Inflammatory macrophage (primary cell): ENCODE results near the gene DEFB121.
"Not testable (repeated sequence)": the region's sequence is repeated elsewhere in the genome, so short reads cannot be mapped to it uniquely, and the experiment has no call there.

ENCODE experiments used
- DNase-seq, 2 donors: peaks; one replicate each; pipeline ENCODE4 v3.0.0-alpha.2; 2020 to 2022
- total RNA-seq, 18 experiments: gene quantifications; one replicate each; lab custom pipeline; 2026; ENCODE audit warnings: mixed read lengths in 6 of 18, inconsistent platforms in 2 of 18; lab: John Stamatoyannopoulos, UW

DEFB121 gene, protein sequence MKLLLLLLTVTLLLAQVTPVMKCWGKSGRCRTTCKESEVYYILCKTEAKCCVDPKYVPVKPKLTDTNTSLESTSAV
- total RNA-seq: 0 reads per million in 18 experiments

DNA sequence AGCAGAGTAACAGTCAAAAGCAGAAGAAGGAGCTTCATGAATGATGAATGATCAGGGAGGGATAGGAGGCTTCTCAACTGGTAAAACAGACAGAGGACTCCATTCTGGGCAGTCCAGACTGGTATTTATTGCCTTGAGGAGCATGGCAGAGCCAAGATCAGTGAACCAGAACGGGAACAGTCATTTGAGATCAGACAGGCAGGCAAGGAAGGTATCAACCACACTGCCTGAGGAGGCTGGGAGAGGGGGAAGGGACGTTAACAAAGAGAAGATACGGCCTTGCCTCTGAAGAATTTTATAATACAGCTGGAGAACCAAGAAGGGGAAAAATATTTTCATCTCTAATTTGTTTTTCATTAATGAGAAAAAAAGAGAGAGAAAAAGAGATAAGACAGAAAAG, at the start of gene DEFB121:
Gene DEFB121, minus strand, starts transcription at position 101 of the 400 bp plus-strand sequence. Its CDS starts 63 bp downstream, at position 38.
- DNase-seq: no peak

DNA sequence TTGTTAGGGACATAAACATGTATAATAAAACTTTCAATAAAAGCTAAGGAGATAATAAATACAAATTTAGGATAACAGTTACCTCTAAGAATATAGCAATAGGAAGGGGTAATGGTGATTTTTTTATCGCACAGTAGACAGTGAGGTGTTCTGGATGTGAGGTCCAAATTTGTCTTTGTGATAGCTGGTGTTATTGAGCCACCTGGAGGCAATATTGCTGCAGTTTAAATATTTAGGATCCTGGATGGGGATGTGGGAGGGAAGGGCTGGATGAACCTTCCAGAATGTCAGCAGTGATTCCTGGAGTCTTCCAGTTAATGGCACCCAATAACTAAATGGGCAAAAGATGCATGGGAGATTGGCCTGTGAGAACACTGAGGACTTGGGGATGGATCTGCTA, 48.3 kb upstream of the DEFB121 start:
- no peak for DNase-seq

DNA sequence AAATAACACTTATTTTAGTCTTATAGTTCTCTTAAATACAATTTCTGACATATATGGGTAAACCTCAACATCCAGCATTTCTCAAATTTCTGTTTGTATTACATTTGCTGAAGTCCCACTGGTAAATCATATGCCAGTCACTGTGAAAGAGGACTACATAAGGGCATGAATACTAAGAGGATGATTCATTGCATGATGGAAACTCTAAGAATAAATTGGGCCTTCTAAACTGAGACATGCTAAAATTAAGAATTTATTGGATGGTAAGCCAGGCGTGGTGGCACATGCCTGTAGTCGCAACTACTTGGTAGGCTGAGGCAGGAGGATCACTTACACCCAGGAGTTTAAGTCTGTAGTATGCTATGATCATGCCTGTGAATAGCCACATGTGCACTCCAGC, 46.6 kb upstream of the DEFB121 start:
- no peak for DNase-seq

DNA sequence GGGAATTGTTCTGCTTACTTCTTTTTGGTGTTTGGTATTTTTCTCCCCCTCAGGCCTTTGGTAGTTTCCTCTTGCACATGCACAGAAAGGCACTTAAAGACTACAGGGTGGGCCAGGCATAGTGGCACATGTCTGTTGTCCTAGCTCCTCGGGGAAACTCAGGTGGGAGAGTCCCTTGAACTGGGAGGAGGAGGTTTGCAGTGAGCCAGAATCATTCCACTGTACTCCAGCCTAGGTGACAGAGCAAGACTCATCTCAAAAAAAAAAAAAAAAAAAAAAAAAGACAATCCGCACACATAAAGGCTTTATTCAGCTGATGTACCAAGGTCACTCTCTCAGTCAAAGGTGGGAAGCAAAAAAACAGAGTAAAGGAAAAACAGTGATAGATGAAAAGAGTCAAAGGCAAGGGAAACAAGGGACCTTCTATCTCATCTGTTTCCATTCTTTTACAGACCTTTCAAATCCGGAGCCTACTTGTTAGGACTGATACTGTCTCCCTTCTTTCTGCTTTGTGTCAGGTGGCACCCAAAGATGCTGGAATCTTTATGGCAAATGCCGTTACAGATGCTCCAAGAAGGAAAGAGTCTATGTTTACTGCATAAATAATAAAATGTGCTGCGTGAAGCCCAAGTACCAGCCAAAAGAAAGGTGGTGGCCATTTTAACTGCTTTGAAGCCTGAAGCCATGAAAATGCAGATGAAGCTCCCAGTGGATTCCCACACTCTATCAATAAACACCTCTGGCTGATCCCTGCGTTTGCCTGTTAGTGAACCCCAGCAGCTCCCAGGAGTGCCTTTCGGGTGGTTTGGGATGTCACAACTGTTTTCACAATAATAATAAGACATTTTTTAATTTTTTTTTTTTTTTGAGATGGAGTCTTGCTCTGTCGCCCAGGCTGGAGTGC, 43.7 kb upstream of the DEFB121 start:
- DNase-seq: no peak

DNA sequence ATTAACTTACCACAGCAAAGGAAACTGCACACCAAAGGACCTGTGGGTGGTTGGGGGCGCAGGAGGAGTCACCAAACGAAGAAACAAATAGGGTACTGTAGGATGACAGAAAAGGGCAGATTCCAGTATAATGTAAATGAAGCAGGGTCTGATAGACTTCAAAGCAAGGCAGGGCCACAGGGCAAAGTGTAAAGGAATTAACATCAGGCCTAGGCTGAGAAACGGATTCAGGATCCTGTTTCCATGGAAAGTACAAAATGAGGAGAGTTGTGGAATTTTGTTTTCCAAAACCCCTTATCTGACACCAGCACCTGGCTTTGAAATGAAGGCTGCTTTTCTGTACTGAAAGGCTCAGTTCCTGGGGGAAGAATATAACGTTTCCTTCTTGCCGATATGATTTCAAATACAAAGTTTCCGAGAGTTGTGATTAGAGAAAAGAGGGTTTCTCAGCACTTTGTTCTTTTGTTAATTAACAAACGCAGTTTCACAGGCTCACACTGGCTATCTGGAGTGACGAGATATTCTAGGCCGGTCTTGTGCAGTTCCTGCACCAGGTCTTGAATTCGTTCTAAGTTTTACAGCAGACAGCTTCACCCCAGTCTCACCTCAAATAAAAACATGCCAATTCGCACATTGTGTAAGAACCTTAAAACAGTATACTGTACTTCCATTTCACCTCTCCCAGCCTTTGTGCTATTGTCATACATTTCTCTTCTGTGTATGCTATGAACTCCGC, 40.2 kb upstream of the DEFB121 start:
- DNase-seq: no peak

DNA sequence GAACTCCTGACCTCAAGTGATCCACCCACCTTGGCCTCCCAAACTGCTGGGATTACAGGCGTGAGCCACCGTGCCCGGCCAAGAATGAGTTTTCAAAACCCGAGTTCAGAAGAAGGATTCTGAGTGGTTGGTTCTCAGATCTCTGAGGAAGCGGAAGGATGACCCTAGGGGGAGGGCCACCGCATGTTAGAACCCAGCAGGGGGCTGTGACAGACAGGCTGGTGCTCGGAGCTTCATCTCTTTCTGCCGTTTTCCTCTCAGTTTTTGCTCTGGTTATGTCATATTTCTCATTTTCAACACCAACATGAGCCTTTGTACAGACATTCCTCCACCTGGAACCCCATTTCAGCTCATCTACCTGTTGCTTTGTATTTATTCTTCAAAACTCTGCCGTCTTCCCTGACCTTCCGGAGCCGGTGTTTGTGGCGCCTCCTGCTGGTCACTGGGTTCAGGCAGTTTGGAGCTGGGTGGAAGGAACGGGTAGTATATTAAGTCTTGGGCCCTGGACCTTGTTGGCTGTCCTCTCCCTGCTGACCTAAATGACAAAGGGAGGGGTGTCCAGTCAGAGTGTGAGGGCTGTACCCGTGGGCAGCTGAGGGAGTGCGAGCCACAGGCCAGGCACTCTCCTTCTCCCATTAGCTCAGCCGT, 34.1 kb upstream of the DEFB121 start, which contains the start of gene DEFB123:
Gene DEFB123, plus strand, starts transcription at position 621 of the 648 bp plus-strand sequence. CDS start 67 bp downstream, outside the sequence.
- DNase-seq: no peak

DNA sequence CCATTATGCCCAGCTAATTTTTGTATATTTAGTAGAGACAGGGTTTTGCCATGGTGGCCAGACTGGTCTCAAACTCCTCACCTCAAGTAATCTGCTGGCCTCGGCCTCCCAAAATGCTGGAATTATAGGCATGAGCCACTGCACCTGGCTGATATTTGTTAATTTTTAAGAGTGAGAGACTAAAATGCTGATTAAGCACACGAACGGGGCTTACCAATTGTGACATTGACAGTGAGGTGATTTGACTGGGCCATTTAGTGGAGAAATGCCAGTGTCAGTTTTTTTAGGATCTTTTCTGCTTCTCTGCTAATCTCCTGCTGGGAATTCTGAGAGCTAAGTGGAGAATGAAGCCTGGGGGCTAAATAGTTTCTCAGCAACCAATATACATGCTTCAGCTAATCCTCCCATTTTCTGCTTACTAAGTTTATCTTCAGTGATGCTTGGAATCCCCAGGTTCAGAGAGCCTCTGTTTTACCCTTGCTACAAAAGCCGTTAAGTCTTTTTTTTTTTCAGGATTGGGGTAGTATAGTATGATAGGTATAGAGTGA, 24.6 kb upstream of the DEFB121 start:
- DNase-seq: no peak

DNA sequence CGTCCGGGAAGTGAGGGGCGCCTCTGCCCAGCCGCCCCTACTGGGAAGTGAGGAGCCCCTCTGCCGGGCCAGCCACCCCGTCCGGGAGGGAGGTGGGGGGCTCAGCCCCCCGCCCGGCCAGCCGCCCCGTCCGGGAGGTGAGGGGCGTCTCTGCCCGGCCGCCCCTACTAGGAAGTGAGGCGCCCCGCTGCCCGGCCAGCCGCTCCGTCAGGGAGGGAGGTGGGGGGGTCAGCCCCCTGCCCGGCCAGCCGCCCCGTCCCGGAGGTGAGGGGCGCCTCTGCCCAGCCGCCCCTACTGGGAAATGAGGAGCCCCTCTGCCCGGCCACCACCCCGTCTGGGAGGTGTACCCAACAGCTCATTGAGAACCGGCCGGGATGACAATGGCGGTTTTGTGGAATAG, 21.6 kb upstream of the DEFB121 start:
- not testable (repeated sequence) for DNase-seq

DNA sequence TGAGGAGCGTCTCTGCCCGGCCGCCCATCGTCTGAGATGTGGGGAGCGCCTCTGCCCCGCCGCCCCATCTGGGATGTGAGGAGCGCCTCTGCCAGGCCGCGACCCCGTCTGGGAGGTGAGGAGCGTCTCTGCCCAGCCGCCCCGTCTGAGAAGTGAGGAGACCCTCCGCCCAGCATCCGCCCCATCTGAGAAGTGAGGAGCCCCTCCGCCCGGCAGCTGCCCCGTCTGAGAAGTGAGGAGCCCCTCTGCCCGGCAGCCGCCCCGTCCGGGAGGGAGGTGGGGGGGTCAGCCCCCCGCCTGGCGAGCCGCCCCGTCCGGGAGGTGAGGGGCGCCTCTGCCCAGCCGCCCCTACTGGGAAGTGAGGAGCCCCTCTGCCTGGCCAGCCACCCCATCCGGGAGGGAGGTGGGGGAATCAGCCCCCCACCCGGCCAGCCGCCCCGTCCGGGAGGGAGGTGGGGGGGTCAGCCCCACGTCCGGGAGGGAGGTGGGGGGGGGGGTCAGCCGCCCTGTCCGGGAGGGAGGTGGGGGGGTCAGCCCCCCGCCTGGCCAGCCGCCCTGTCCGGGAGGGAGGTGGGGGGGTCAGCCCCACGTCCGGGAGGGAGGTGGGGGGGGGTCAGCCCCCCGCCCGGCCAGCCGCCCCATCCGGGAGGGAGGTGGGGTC, 21.0 kb upstream of the DEFB121 start:
- DNase-seq: not testable (repeated sequence)

DNA sequence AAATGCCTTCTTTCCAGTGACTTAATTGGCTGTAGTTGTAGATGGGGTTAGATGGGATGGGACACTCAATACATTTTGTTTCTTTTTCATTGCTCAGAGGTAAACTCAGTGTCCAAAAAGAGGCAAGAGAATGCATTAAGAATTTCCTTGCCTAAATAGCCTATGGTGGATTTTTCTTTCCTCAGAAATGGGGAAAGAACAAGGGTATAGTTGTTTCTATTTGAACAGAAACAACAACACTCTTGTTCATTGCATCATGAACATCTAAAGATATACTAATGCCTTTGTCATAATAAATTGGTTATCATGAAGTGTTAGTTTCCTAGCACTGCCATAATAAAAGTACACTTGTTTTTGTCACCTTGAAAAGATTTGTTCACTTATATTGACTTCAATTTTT, 19.8 kb upstream of the DEFB121 start:
- DNase-seq: no peak

DNA sequence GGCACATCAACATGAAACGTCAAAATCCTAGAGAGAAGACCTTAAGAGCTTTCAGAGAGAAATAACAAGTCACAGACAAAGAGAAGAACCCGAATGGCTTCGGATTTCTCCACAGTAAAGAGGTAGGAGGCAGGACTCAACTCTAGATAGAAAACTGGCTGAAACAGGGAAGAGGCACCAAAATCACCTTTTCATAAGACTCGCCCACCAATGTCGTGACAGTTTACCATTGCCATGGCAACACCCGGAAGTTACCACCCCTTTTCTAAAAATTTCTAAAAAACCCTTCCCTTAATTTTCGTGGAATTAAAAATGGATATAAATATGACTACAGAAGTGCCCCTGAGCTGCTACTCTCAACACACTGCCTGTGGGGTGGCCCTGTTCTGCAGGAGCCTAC, 12.3 kb upstream of the DEFB121 start:
- DNase-seq: no peak

DNA sequence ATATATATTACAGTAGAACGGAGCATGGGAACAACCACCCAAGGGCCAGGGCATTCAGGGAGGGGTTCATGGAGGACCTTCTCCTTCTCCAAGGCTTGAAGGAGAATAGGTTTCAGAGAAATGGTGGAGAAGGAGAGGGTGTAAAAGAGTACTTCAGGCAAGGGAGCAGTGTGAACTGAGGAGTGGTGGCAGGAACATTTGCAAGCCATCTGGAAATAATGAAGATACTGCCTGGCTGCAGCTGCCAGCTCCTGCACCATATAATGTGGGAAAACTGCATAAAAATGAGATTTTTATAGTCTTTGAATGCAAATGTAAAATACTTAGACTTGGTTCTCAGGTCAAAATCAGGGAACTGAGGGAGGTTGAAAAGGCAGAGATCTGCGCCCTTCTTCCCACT, 9.6 kb upstream of the DEFB121 start:
- no peak for DNase-seq

DNA sequence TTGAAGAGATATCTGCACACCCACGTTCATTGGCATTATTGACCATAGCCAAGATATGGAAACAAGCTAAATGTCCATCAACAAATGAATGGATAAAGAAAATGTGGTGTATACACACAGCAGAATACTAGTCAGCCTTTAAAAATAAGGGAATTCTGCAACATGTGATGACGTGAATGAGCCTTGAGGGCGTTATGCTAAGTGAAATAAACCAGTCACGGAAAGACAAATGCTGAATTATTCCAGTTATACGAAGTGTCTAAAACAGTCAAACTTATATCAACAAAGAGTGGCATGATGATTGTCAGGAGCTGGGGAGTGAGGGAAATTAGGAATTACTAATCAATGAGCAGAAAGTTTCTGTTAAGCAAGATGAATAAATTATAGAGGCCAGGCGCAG, 8.4 kb upstream of the DEFB121 start:
- no peak for DNase-seq

DNA sequence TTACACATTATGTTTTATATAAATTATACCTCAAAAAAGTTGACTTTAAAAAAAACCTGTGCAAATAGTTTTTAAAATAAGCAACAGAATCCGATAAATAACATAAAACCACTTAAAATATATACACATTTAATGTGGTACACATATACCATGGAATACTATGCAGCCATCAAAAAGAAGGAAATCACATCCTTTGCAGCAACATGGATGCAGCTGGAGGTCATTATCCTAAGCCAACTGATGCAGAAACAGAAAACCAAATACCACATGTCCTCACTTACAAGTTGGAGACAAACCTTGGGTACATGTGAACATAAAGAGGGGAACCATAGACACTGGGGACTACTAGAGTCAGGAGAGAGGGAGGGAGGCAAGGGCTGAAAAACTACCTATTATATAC, 4.0 kb upstream of the DEFB121 start:
- DNase-seq: no peak

DNA sequence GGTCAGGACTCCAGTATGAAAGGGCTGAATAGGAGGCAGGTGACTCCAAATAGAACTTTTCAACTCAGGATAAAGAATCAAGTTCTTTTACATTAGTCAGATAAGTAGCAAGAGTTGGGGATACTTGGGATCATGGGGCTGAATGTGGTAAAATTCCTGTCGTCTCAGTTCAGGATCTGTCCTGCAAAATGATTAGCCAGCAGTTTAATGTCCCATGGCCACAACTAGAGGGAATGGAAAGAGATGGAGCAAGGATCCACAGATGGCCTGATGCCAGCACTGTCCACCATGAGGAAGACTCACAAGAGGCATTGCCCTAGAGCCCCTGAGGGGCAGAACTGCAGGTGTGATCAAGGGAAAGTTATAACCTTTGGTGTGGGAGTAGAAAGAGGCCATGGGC, 2.1 kb downstream of the DEFB121 start:
- no peak for DNase-seq

DNA sequence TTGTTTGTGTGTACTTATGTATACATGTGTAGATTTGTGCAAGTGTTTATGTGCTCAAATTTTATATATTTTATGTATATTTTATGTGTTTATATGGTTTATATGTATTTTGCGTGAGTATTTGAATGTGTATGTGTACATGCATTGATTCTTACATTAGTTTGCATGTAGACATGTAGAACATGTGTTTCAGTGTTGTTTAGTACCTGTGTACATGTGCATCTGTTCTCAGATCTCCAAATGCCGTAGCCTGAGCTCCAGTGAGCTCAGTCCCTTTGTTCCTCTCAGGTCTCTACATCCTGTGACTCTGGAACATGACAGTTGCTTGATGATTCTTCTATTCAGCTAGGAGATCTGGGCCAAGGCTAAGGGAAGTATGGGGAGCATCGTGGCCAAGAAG, 11.1 kb downstream of the DEFB121 start:
- DNase-seq: no peak

DNA sequence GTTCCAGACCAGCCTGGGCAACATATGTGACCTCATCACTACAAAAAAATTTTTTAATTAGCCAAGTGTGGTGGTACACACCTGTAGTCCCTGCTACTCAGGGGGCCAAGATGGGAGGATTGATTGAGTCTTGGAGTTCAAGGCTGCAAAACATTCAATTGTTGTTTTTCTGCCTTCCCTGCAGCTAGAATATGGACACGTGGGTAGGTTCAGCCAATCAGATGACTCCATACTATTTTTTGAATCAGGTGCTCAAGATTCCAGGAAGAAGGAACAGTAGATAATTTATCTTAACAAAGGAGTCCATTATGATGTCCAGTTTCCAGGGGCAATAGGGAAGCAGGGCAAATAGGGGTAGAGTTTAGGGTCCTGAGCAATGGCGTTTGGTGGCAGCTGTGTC, 13.2 kb downstream of the DEFB121 start:
- DNase-seq: no peak

DNA sequence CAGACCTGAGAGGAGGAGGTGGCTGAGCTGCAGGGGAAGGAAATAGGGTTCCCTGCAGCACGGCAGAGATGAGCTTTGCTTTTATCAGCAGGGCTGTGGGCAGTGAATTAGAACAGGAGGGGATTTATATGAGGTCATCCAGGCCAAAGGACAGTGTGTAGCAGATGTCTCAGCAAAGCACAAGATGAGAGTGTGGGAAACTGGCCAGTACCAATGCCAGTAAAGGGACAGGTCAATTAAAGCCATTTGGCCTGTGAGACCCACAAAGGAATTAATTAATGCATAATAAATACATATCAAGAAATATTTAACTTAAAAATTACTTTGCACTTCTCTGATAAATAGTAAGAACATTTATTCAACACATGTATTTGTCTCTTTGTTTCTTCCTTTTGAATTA, 15.5 kb downstream of the DEFB121 start, which contains the start of gene DEFB119:
Gene DEFB119, minus strand, starts transcription at position 101 of the 400 bp plus-strand sequence. CDS start 107 bp downstream, outside the sequence.
- no peak for DNase-seq

DNA sequence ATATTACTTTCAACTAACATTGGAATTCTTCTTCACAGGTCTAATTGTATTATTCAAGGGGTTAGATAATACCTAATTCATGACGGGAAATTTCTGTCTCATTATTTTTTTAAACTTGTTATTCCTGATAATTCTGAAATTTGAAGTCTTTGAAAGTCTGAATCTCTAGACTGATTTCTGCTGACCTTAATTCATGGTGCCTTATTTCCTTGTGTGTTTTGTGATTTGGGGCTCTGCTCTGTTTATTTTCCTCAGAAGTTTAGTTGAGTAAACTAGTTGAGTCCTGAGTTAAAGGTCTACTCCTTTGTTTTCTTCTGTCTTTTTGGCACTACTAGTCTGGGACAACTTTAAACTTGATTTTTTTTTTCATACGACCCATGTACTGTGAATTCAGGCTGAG, 31.7 kb downstream of the DEFB121 start:
- DNase-seq: no peak

DNA sequence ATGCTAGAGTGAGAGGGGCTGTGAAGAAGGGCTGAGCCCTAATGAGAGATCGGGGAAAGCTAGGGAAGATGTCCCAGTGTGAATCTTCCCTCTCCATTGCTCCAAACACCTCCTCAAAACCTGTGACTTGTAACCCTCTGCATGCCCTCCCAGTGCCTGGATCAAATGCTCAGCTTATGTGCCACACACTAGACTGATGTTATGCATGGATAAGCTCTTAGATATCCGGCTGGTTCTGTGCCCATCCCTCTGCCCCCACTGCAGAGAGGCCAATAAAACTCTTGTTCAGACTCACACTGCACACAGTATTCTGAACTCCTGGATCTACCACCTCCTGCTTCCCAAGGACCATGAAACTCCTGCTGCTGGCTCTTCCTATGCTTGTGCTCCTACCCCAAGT, 37.7 kb downstream of the DEFB121 start, which contains the start of gene DEFB118:
Gene DEFB118, plus strand, starts transcription at position 301 of the 400 bp plus-strand sequence. Its CDS starts 50 bp downstream, at position 351.
- no peak for DNase-seq

DNA sequence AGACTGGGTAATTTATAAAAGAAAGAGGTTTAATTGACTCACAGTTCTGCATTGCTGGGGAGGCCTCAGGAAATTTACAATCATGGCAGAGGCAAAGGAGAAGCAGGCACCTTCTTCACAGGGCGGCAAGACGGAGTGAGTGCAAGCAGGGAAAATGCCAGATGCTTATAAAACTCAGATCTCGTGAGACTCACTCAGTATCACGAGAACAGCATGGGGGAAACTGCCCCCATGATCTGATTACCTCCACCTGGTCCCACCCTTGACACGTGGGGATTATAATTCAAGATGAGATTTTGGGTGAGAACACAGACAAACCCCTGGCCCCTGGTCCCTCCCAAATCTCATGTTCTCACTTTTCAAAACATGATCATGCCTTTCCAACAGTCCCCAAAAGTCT, 41.7 kb downstream of the DEFB121 start:
- not testable (repeated sequence) for DNase-seq

DNA sequence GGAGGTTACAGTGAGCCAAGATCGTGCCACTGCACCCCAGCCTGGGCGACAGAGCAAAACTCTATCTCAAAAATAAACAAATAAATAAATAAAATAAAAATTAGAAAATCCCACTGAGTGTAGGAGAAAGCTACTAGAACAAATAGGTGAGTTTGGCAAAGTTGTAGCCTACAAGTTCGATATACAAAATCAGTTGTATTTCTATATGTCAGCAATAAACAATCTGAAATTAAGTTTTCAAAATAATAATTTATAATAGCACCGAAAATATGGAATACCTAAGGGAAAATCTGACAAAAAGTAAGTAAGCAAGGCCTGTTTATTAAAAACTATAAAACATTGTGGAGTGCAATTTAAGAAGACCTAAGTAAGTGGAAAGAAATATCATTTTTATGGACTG, 42.7 kb downstream of the DEFB121 start:
- DNase-seq: no peak
